Medulla oblongata (tissue), 1 donor: ENCODE data around the gene TADA2B.
A peak's percentile ranks its signal among the peaks of the same experiment; 100 is the strongest.
"Not testable (repeated sequence)": the region's sequence is repeated elsewhere in the genome, so short reads cannot be mapped to it uniquely, and the experiment has no call there.

Experiments
- DNase-seq: peaks from one replicate; pipeline ENCODE4 v3.0.0-alpha.2; 2015; ENCODE audit errors: extremely low spot score

TADA2B gene

DNA sequence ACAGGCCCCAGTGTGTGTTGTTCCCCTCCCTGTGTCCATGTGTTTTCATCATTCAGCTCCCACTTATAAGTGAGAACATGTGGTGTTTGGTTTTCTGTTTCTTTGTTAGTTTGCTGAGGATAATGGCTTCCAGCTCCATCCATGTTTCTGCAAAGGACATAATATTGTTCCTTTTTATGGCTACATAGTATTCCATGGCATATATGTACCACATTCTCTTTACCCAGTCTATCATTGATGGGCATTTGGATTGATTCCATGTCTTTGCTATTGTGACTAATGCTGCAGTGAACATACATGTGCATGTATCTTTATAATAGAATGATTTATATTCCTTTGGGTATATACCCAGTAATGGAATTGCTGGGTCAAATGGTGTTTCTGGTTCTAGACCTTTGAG lies 36.3 kb downstream of the TADA2B start:
- not testable (repeated sequence) for DNase-seq

DNA sequence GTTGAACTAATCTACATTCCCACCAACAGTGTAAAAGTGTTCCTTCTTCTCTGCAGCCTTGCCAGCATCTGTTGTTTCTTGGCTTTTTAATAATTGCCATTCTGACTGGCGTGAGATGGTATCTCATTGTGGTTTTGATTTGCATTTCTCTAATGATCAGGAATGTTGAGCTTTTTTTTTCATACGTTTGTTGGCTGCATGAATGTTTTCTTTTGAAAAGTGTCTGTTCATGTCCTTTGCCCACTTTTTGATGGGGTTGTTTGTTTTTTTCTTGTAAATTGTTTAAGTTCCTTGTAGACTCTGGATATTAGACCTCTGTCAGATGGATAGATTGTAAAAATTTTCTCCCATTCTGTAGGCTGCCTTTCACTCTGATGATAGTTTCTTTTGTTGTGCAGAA lies 36.7 kb downstream of the TADA2B start:
- DNase-seq, result not testable (repeated sequence)

DNA sequence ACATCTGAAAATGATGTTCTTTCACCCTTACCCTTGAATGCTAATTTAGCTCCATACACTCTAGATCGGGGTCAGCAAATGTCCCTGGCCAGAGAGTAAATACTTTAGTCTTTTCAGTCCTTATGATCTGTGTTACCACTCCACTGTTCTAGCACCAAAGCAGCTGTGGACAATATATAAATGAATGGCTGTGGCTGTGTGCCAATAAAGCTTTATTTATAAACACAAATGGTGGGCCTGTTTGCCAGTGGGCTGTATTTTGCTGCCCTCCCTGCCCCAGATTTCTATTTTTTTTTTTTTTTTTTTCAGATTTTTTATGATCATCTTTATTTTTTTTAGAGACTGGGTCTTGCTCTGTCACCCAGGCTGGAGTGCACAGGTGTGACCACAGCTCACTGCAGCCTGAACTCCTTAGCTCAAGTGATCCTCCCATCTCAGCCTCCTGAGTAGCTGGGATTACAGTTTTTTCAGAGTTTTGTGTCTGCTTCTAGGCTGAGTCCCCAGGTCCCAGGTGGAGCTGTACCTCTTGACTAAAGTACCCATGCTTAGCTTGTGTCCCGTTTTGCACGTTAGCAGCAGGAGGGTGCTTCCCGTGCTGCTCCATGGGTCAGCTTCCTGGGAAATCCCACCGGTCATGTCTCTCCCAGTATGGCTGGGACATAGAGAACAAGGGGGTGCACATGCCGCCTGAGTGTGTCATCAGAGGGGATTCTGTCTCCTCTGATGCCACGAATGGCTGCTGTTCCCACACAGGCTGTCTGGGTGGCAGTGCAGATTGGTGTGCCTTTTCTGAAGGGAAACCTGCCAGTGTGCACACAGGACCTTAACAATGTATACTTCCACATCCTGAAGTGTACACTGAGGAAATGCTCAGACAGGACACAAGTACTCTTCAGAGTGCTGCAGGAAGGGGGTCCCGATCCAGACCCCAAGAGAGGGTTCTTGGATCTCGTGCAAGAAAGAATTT lies 40.7 kb downstream of the TADA2B start:
- DNase-seq, result no peak

DNA sequence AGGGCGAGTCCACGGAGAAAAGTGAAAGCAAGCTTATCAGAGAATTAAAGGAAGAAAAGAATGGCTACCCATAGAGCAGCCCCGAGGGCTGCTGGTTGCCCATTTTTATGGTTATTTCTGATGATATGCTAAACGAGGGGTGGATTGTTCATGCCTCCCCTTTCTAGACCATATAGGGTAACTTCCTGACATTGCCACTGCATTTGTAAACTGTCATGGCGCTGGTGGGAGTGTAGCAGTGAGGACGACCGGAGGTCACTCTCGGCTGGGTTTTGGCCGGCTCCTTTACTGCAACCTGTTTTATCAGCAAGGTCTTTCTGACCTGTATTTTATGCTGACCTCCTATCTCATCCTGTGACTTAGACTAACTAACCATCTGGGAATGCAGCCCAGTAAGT lies 41.4 kb downstream of the TADA2B start:
- DNase-seq, result not testable (repeated sequence)

DNA sequence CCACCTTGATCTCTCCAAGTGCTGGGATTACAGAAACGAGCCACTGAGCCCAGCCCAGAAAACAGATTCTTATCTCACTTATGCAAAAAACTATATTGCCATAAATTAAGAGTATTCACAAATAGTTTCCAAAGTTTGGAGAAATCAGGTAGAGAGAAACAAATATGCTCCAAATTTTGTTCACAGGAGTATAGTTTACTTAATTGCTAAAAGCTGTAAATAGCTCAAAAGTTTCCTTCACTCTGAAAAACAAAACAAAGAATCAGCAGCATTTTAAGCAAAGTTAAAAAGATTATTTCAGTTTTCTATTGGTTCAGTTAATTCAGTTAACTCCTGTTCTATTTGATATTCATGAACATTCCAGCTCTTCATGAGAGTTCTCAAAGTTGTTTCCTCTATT lies 43.2 kb downstream of the TADA2B start:
- no peak for DNase-seq

DNA sequence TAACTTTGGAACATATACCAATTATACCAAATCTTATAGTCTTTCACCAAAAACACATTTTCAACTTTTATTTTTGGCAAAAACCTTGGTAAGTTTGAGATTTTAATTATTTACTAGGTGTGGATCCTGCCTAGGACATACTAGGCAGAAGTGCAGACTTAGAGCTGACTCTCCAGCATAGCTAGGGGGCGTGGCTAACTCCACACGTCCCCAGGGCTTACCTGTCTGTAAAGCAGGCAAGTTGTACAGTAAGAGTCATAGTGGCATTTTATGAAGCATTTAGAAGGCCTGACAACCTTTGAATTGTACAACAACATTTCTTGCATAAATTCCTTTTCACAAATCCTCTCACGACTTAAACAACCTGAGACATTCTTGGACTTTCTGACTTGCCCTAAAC lies 43.9 kb downstream of the TADA2B start:
- no peak for DNase-seq

DNA sequence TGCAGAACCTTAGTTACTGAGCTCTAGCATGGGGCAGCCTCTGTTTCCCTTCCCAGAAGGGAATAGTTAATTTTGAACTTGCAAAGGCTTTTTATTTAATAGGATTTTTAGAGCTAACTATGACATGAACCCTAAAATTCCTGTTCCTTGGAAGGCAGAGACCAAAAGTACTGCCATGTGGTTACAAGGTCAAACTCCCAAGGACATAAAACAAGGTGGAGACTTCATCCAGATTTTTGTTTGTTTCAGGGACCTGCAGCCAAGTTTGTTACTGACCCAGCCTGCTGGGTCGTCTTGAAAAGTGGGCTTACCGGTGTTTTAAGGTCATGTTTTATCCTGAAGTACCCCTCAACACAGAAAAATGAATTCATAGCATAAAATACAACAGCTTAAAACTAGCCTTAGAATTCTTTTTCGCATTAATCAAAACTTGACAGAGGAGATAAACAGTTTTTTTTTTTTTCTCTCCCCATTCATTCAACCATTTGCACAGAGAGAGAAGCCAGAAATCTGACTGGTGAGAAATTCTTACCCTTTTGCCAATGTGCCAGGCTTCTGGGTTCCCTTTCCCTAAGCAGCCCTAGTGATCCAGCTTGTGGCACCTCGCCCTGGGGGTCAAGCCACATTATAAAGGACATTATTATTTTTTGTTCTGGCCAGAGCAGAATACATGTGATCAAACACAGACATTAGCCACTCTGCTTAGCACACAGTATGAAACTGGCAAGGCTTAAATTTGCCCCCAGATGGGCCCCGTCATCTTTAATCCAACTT lies 46.2 kb downstream of the TADA2B start:
- DNase-seq, result peak; percentile 30

DNA sequence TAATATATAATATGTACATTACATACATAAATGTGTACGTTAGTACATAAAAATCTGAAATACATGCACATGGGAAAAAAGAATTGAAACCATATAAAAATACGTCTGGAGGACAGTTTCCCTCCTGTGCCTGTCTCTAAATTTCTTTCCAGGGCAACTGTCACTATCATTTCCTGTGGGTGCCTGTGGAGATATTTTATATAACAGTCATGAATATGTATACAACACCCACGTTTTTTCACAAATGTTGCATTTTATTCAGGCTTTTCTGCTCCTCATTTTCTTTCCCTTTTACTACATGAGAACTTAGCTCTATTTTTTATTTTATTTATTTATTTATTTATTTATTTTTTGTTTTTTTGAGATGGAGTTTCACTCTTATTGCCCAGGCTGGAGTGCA lies 48.9 kb downstream of the TADA2B start:
- DNase-seq, result no peak

DNA sequence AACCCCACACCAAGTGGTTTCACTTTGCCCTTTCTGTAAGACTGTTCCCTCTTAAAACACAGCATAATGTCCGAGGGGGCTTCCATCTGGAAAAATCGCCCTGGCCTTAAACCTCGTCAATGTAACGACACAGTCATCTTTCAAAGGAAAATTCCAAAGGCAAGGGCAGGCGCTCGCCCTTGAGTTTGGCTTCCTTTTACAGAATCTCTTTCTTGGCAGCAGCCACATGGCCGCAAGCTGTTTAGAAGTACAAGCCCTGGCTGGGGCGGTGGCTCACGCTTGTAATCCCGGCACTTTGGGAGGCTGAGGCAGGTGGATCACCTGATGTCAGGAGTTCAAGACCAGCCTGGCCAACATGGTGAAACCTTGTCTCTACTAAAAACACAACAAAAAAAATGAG lies 51.7 kb downstream of the TADA2B start:
- DNase-seq, result no peak

DNA sequence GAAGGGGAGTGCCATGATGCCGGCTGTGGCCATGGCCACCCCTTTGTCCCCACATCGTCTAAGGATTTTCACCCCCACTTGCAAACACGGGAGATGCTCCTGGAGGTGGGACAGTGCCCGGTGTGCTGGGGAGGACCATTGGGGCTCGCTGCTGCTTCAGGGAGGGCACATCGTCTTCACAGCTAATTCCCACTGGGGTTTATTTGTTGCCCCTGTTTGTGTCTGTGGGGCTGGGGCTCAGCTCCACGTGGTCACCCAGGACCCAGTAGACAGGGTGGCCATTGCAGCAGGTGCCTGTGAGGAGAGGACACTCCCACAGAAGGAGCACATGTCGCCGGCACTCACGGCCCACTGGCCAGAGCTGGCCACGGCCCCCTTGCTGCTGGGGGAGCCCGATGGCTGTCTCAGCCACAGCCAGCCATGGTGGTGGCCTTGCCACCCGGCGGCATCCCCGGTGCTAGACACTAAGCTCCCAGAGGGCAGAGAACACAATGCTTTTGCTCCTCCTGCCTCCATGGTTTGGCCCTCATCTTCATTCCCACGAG lies 52.5 kb downstream of the TADA2B start:
- no peak for DNase-seq

DNA sequence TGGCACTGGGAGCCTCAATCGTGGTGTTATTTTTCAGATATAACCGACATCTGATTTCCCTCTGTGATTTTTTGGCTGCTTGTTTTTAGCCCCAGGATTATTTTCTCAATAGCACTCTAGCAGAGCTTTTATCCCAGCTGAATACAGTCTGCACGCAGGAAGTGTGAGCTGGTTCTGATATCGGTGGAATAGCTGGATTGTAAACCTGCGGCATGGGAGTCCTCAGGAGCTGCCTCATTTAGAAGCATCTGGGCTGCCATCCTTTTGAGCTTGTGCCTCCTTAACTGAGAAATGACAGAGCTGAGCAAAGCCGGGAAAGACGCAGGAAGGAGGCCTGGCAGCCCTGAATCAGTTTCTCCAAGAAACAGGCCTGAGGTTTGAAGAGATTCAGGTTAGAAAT lies 53.1 kb downstream of the TADA2B start:
- peak; percentile 9 for DNase-seq

DNA sequence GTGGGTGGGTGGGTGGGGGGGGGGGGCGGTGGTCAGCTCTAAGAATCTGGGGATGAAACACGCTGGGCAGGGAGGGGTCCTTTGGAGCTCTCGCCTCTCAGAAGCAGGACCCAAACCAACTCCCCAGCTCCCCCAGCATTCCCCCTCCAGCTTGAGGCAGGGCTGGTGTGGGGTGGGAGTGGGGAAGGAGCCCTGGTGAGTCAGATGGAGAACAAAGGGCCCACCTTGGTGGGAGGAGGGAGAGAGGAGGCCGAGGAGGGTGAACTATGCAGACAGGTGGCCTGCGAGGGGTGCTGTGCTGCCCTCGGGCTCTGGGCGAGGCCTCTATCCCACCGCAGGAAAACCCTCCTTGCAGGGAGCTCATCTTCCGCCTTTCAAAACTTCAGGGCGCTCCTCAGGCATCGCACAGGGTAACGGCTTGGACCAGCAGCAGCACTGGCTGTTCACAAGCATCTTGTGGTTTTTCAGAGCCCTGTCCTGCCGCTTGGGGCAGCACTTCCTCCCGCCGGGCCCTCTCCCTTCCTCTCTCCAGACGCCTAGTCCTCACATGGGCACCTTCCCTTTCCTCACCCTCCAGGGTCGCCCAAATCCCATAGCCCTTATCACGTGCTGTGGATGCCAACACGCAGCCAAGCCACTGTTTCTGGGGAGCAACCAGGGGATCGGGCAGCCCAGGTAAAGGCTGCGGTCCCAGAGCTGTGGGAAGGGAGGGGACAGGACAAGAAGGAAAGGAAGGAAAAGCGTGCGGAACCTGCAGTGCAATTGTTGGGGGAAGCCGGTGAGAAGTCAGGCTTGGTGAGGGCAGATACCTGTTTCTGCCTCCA lies 58.7 kb downstream of the TADA2B start:
- DNase-seq, result peak; percentile 90

DNA sequence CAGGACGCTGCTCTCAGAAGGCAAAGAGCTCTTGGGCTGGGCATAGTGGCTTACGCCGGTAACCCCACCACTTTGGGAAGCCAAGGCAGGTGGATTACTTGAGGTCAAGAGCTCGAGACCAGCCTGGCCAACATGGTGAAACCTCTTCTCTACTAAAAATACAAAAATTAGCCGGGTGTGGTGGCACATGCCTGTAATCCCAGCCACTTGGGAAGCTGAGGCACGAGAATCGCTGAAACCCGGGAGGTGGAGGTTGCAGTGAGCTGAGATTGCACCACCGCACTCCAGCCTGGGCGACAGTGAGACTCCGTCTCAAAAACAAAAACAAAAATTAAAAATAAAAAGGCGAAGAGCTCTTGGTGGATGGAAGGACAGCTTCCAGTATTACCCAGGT lies 59.3 kb downstream of the TADA2B start:
- not testable (repeated sequence) for DNase-seq

DNA sequence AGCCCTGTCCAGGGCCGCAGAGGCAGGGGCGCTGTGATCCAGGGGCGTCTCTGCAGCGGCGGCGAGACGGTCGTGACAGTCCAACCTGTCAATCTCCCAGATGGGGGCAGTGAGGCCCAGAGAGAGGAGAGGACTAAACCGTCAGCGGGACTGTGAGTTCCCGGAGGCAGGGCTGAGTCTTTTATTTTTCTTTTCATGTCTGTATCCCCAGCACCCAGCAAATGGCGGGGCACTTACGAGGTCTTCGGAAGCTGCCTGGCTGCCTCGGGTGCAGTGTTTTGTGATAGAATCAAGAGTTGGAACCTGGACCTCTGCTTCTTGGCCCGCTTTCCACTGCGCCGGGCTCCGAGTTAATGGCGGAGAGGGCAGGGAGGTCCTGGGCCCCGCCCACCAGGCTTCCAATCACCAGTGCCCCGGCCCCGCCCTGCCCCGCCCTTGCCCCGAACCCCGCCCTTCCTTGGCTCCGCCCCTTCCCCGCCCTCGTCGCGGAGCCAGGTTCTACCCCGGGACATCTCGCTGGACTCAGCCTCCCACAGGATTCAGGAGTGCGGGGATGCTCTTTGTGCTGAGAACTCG lies 59.9 kb downstream of the TADA2B start:
- DNase-seq, result peak; percentile 92

DNA sequence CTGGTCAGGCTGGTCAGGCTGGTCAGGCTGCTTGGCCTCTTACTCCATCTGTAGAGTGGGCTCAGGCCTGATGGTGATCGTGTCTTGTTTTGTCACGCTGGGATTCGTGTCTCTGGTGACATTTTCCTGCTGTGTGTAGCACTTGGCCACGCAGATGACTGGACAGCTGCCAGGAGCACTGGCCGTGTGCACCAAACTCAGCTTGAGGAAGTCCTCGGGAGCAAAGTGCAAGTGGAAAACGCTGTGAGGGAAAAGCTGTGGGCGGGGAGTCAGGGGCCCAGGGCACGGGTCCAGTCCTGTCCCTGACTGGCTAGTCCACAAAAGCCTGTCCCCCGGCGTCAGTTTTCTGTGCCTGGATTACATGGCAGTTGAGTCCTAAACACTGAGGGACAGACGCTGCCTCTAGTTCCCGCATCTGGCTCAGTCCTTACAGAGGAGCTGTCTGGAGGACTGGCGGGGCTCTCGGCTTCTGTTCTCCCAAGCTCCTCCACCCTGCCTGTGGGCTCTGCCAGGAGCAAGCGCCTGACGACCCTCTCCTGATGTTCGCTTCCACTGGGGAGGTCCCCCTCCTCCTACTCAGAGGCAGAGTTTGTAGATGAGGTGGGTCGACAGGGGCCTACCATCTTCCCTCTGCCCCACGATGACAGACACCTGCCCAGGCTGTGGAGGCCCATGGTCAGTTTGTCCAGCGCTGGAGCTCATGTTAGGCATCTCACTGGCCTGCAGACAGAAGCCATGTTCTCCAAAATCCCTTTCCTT lies 60.6 kb downstream of the TADA2B start:
- DNase-seq, result peak; percentile 12

DNA sequence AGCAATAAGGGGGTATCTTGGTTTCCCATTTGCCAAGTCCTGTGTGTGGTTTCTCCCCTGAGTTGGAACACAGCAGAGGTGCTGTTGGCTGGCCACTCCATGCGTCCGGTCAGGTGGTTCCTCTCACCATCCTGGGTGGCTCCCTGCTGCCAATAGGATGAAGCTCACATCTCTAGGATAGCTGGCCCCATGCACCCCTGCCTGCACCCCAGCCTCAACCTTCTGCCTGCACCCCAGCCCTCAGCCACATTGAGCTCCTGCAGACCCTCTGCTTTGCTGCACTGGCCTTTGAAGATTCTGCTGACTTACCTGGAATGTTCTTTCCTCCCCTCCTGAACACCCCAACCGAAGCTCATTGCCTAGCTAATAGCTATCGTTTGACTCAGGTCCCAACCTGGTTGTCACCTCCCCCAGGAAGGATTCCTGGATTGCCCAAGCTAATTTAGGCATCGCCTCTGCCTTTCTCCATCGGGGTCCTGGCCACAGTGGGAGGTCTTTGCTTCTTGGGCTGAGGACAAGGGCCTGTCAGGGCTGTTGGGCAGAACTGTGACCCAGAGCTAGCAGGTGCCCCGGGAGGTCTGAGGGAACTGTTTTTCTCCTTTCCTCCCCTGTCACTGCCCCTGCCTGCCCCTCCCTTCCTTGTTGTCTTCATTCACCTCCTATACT lies 61.3 kb downstream of the TADA2B start:
- DNase-seq, result no peak

DNA sequence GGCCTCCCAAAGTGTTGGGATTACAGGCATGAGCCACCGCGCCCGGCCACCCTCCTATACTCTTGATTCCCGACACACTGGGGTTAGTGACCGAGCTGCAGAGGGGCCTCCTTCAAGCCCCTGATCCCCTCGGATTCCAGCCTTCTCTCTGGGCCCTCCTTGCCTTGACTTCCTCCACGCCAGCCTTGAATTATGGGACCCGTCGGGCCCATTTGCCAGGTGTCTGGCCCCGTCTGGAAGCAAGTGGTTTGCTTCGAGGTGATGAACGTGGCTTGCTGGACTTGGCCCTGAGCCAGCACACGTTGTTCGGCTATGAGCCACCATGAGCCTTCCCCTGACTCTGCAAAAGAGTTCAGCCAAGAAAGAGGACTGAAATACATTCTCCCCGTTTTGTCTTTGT lies 62.1 kb downstream of the TADA2B start:
- no peak for DNase-seq

DNA sequence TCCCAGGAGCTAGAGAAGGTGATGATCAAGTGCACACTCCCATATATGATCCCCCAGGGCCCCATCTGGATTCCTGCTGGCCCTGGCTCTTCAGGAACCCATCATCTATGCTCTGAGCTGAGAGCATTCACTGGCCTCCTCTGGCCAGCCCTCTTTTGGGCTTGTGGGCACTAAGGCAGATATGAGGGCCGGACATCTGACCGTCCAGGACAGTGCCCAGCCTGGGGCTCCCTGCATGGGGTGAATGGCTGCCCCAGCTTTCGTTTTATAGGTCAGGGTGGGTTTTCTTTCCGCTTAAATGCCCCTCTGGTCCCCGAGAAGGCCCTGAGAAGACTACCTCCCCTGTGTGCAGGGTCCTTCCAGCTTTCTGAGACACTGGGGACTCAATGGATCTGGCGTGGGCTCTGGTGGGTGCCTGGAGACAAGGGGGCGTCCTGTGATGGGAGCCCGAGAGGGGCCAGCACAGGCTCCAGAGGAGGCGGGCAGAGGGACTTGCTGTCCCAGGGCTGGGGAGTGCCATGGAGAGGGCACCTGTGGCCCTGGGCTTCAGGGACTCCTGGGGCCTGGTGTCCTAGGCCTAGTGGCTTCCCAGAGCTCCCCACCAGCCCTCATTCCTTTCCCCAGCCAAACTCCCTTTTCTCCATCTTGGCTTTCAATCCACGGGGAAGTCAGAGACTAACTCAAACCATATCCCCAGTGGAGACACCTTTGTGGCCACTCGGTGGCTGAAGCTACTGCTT lies 64.2 kb downstream of the TADA2B start:
- DNase-seq, result no peak
